T follicular helper cell (primary cell): Measurements from ENCODE around the gene PMFBP1.
"Not testable (repeated sequence)": the region's sequence is repeated elsewhere in the genome, so short reads cannot be mapped to it uniquely, and the experiment has no call there.

Source experiments
- DNase-seq: peaks from one replicate; pipeline ENCODE4 v3.0.0-alpha.2; 2020; ENCODE audit warnings: low read depth

Gene PMFBP1

GRCh38 chr16:72107371-72107770 is 64.6 kb downstream of the PMFBP1 start:
- DNase-seq: no peak

- no peak for DNase-seq
Measured at GRCh38 chr16:72105978-72106377, 66.0 kb downstream of the PMFBP1 start.

DNA sequence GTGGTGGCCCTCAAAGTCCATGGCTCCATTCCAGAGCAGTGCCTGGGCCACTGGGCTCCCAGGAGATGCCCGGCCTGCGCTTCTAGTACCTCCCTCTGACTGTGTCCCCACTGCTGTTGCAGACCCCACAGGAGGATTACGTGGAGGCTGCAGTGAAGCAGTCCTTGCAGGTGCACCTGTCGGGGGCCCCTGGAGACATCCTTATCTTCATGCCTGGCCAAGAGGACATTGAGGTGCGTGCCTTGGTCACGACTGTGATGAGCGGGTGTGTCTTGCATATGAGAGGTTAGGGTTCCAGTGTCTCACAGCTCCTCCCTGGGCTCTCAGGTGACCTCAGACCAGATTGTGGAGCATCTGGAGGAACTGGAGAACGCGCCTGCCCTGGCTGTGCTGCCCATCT is 67.0 kb downstream of the PMFBP1 start:
- no peak for DNase-seq

GRCh38 chr16:72101195-72101594 is 70.8 kb downstream of the PMFBP1 start:
- no peak for DNase-seq

- peak; percentile 23 for DNase-seq
Measured at GRCh38 chr16:72099377-72099818, 72.6 kb downstream of the PMFBP1 start.

- no peak for DNase-seq
Measured at GRCh38 chr16:72098936-72099335, 73.0 kb downstream of the PMFBP1 start.

DNA sequence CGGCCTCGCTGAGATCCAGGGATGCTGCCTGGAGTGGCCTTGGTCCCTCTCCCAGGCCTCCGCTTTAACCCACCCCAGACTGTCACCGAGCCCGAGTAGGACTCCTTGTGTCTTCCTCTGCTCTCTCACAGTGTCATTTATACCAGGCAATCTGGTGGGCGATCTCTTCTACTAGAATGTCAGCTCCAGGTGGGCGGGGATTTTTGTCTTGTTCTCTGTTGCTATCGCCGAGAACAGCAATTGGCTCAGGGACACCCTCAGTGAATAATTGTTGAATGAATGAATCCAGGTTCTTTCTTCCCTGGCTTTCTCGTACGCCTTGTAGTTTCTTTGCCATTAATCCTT is 77.7 kb downstream of the PMFBP1 start:
- no peak for DNase-seq

DNA sequence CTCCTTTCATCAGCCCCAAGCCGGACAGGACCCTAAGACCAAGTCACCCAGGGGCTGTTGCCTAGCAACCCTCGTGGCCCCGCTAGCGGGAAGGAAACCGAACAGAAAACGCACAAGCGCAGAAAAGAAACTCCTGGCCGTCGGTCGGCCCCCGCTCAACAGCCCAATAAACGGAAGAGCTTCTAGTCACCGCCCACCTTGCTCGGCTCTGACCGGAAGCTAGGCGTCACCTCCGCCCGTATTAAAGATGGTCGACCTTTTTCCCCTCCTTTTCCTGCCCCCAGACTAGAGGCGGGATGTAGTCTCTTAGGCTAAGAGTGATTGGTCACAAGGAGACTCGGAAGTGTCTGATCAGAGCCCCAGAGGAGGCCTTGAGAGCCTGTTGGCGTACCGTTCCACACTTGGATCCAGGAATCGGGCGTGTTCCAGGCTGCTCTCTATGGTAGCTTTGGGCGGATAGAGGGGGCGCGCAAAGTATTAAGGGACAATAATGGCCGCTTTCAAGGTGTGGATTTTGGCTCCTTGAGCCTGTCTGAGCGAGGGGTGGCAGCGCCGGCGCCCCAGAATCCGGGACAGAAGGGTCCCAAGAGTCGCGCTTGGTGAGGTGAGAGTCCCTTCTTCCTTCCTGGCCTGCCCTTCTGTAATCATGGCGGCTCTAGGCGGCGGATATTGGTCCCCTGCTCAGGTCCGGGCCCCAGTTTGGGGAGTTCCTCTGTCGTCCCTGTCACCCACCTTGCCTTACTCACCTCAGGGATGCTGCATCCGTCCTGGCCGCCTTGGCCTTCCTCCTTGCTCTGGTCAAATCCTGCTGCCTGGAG is 78.3 kb downstream of the PMFBP1 start, which contains the start of the genes DHX38 and TXNL4B:
Gene DHX38, plus strand, starts transcription at position 400 of the 818 bp plus-strand sequence. CDS start 2,311 bp downstream, outside the sequence.
Gene TXNL4B, minus strand, starts transcription at position 173 of the 818 bp plus-strand sequence. CDS start 2,871 bp downstream, outside the sequence.
- peak; percentile 86 for DNase-seq

DNA sequence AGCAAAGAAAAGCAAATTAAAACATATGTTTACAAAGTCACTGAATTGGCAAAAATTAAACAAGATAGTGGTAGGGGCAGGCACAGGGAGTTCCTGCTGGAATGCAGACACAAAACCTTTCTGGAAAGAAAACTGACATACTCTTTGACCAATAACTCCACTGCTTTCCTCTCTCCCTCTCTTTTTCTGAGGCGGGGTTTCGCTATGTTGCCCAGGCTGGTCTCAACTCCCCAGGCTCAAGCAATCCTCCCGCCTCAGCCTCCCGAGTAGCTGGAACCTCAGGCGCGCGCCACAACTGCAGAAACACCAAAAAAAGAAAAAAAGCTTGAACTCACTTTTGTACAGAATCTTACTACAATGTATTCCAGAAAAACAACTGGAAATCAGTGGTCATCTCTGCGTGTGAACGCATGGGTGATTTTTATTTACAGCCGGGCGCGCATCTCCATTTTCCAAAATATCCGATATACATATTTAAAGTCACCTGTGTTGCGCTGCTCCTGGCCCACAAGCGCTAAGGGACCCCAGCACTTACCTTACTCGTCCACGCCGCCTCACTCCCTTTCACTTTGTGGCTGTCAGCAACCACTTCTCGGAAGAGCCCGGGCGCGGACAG is 79.0 kb downstream of the PMFBP1 start:
- DNase-seq: no peak

DNA sequence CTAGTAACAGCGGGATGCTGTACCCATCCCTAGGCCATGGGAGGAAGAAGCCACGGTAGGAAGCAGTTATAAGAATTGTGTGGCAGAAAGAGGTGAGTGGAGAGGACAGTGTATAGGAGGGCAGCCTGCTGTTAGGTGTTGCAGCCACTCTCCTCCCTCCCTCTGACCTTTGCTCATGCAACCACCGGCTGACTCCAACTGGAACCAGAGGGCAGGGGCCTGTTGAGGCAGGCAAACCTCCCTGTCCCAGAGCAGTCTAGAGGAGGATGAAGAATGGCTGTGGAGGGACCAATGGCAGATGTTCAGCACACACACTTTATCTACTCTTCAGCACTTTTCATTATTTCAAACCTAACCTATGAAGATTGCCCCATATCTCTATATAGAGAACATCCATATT is 80.7 kb downstream of the PMFBP1 start:
- no peak for DNase-seq

DNA sequence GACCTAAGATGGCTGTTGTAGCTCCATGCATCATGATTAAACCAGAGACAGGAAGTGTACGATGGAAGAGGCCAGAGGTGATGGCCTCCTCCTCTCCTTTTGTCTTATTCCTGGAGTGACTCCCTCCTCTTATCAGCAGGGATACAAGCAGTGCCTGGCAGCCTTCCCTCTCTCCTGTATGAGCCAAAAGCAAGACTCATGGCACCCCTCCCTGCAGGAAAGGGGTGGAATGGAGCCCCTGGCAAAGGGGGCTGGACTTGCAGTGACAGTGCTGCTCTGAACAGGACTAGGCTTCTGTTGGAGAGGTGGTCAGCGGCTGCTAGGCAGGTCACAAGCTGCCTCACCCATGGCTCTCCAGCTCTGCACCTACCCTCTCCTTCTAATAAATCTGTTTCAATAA is 87.0 kb downstream of the PMFBP1 start:
- DNase-seq: no peak

DNA sequence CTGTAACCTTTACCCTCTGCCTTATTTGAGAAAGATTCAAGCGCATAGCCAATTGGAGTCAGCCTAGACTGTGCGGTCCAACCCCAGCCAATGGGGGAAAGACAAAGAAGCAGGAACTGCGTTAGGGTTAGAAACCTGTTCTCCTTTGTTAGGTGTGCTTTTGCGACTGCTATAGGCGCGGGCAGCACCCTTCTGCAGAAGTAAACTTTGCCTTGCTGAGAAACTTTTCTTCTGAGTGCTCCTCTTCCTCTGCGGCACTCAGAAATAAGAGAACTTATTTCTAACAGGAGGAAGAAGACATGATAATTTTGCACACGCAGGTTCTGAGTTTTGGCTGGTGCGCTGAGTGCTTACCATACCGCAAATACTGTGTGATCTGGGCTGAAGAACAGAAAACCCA is 87.5 kb downstream of the PMFBP1 start:
- DNase-seq: no peak

DNA sequence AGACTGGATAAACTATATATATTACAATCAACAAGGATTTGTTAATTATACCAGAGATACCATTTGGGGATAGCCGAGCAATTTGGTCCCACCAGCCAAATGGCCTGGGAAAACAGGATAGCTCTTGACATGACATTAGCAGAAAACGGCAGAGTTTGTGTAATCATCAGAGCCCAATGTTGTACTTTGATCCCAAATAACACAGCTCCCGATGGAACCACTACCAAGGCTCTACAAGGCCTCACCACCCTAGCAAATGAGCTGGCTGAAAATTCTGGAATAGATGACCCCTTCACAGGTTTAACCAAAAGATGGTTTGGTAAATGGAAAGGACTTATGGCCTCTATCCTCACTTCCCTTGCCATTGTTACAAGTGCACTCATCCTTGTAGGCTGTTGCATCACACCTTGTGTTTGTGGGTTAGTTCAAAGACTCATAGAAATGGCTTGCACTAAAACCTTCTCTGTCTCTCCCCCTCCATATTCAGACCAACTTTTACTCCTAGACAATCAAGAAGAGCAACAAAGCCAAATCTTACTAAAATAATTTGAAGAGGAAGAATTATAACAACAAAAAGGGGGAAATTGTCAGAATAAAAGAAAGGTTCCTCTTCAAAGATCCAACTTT is 88.1 kb downstream of the PMFBP1 start:
- DNase-seq: no peak

- DNase-seq: not testable (repeated sequence)
Measured at GRCh38 chr16:72076991-72077706, 94.8 kb downstream of the PMFBP1 start.

DNA sequence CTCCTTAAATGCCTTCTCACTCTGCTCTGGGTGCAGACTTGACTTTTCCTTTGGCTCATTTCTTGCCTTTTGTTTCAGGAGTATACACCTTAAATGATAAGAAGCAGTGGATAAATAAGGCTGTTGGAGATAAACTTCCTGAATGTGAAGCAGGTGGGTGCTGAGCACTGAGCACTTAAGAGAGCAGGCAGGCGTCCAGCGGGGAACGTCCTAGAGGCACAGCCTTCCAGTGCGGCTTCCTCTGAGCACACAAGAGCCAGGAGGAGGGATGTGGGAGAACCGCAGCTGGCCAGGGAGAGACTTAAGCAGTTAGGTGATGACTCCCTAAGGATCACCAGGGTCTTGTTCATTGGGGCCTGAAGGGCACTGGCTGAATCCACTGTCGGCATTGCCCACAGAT is 96.9 kb downstream of the PMFBP1 start:
- not testable (repeated sequence) for DNase-seq

DNA sequence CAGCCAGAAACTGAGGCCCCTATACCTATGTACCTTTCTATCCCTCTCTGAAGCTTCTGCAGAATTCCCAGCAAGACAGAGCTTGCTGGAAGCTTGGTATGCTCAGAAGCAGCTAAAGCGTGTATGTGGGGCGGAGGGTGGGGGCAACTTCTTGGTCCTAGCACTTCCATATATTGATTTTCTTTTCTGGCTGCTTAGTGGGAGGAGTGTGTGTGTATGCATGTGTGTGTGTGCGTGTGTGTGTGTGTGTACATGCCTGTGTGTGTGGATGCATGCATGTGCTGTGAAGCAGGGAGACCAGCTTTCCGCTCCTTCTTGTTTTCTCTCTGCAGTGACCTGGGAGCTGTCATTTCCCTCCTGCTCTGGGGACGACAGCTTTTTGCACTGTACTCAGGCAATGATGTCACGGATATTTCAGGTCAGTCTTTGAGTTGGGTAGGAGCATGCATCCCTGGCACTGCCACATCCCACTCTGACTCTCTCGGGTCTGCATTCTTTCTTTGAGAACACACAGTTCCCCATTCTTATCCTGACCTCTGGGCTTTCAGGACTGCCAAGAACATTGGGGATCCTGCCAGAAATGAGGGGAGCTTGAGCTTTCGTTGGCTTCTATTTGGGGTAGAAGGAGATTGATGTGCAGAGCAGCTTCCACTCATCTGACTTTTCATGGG is 98.3 kb downstream of the PMFBP1 start:
- no peak for DNase-seq

GRCh38 chr16:72072514-72073342 is 99.2 kb downstream of the PMFBP1 start:
- no peak for DNase-seq
